Ovary (tissue), 9 donors: ENCODE measurements around the gene SNX18. TPM values are rescaled to one million over a fixed set of nuclear protein-coding genes. Genes with fewer than 3 reads are reported as not detected.

Experiments
- DNase-seq, 5 donors: peaks; one replicate each; pipeline ENCODE4 v3.0.0-alpha.2; 2019 to 2020
- H3K27ac ChIP-seq, 2 donors: fragments of 200-600 bp; one replicate each; pipeline versions ENCODE4 v1.5.1 to v1.8.0; 2019 to 2022
- H3K27me3 ChIP-seq: fragments of 200-600 bp; one replicate; pipeline ENCODE4 v1.8.0; 2022
- H3K36me3 ChIP-seq: fragments of 200-600 bp; sonication (generic); one replicate; pipeline ENCODE4 v1.5.1; 2019
- H3K4me1 ChIP-seq: one replicate; pipeline ENCODE4 v1.8.1; 2013; ENCODE audit warnings: mild to moderate bottlenecking, moderate library complexity; ENCODE audit not compliant: insufficient read depth
- H3K4me3 ChIP-seq: fragments of 200-600 bp; sonication (generic); one replicate; pipeline ENCODE4 v1.5.1; 2017
- H3K9me3 ChIP-seq, 2 donors: fragments of 200-600 bp in 1 of 2; sonication (generic) in 1 of 2; one replicate each; pipeline versions ENCODE4 v1.5.1 to v1.8.1; 2013 to 2019; ENCODE audit warnings: mild to moderate bottlenecking in 1 of 2, moderate library complexity in 1 of 2
- CTCF ChIP-seq, 3 donors: fragments of 450-650 bp in 2 of 3; fragments of 200-600 bp in 1 of 3; IDR thresholded peaks; one replicate each; pipeline versions ENCODE4 v1.5.1 to v1.8.0; 2016 to 2022; ENCODE audit warnings: antibody characterized with exemption in 3 of 3, mild to moderate bottlenecking in 1 of 3
- EP300 ChIP-seq: sonication (generic); formaldehyde crosslinking; IDR thresholded peaks from one replicate; pipeline ENCODE4 v1.6.1; 2017; ENCODE audit warnings: antibody characterized with exemption
- POLR2A ChIP-seq: fragments of 450-650 bp; IDR thresholded peaks from one replicate; pipeline ENCODE4 v1.6.1; 2017; ENCODE audit warnings: antibody characterized with exemption, mild to moderate bottlenecking, moderate library complexity
- WGBS, 3 donors: extraction: QIAGEN DNeasy Blood & Tissue Kit in 1 of 3; methylation state at CpG; one replicate each; pipeline versions ENCODE4 v1.1.5 to v1.1.7; 2013 to 2017; 5-methylcytosine and 5-hydroxymethylcytosine counted together
- intact Hi-C, 4 donors: fragments of 100-400 bp; cut with DNase I; formaldehyde crosslinking; loops; one replicate each; pipeline versions ENCODE4 v1.11.0 to v1.15.1; 2022 to 2023
- polyA plus RNA-seq, 2 donors: library from polyadenylated mRNA; stranded (reverse); fragments of 200-250 nt in 1 of 2; fragments of 350-450 nt in 1 of 2; fragmentation: Illumina TruSeq in 1 of 2; extraction: RNeasy Lipid Tissue Mini Kit (QIAGEN cat#74804) in 1 of 2; gene quantifications; one replicate each; pipeline ENCODE4 v1.2.3, GENCODE V29; 2013 to 2014
- total RNA-seq, 7 donors: library from RNA; depleted of rRNA in 2 of 7; stranded (reverse); fragments of >200 nt in 2 of 7; fragmentation: NEBNext Ultra II Directional in 3 of 7; extraction: Animal tissue kit (Norgen Biotek cat#: 25700) in 3 of 7; gene quantifications; one replicate each; pipeline versions ENCODE4 v1.1.0 to v1.2.4, GENCODE V29; 2016 to 2023
- donor health status: DM: no; HTN: no; CAD: no; lungs with moderate emphysema.
- donor health status: DM: no; HTN: no; CAD: no.
- donor health status: Bipolar disorder and iron deficiency.
- donor health status: DM: yes; HTN: yes; CAD: no.
- donor health status: DM: no; HTN: no; CAD: no.
- donor health status: DM: yes; HTN: yes; CAD: no.

Gene SNX18
- total and polyA plus RNA-seq, 9 donors: 29.6 to 62.4 (median 45.0) TPM

- DNase-seq: no peak
- peaks cover 3% of the 10 kb centered on the region for H3K4me1 ChIP-seq
- WGBS, 3 donors: 81 to 92% (median 81%) methylated on average over 5 of the region's 5 CpGs
- TF ChIP-seq EP300 (no peak), CTCF (IDR thresholded peaks at IDR 0.05) (no peak)
- H3K9me3 ChIP-seq: no peaks in the 10 kb centered on the region
- no peaks in the 10 kb centered on the region for H3K36me3 ChIP-seq
- H3K27ac ChIP-seq: no peak overlapping the region
- H3K4me3 ChIP-seq: no peak overlapping the region
- intact Hi-C loops: no loop called here
- no peaks in the 10 kb centered on the region for H3K27me3 ChIP-seq
Observed at GRCh38 chr5:54571462-54571861, 53.9 kb downstream of the SNX18 start.

DNA sequence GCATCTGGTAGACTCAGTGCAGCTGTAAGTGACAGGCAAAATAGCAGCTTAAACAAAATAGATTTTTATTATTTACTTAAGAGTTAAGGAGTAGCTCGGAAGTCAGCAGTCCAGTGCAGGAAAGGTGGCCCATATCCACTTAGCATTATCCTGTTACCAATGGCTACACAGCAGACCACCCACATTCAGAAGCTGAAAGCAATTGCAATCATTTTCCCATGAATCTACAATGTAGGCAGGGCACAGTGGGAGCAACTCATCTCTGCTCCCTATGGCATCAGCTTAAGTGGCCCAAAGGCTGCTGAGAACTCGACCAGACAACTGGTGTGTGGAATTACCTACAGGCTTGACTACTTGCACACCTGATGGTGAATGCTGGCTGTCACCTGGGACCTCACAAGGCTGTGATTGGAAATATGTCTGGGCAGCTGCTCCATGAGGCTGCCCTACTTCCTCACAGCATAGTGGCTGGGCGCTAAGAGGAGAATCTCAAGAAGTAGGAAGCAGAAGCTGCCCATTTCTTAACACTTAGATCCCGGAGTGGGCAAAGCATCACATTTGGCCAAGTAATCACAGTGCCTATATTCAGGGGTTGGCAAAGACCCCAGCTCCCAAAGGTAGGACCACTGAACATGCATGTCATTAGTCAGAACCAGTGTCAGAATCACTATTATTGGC lies 56.4 kb downstream of the SNX18 start:
- Histone ChIP-seq H3K4me1 (peaks cover 3% of the 10 kb centered on the region), H3K4me3 (no peak overlapping the region), H3K36me3 (no peaks in the 10 kb centered on the region), H3K9me3 (no peaks in the 10 kb centered on the region), H3K27me3 (no peaks in the 10 kb centered on the region), H3K27ac (no peak overlapping the region)
- TF ChIP-seq CTCF (IDR thresholded peaks at IDR 0.05) (no peak), POLR2A (no peak), EP300 (no peak)
- no peak for DNase-seq
- intact Hi-C loops: no loop called here
- WGBS, 3 donors: 72 to 89% (median 73%) methylated on average over 4 of the region's 4 CpGs

GRCh38 chr5:54577528-54577927 lies 60.0 kb downstream of the SNX18 start:
- no peaks in the 10 kb centered on the region for H3K36me3 ChIP-seq
- H3K9me3 ChIP-seq: no peaks in the 10 kb centered on the region
- no peak for DNase-seq
- TF ChIP-seq CTCF (IDR thresholded peaks at IDR 0.05): no peak
- no peak for TF ChIP-seq POLR2A
- no peak for TF ChIP-seq EP300
- peaks cover 8% of the 10 kb centered on the region for H3K4me1 ChIP-seq
- 95 to 98% (median 96%) methylated on average over 5 of the region's 5 CpGs for WGBS, 3 donors
- H3K27ac ChIP-seq: no peak overlapping the region
- no peaks in the 10 kb centered on the region for H3K27me3 ChIP-seq
- no peak overlapping the region for H3K4me3 ChIP-seq
- intact Hi-C loops: no loop called here

DNA sequence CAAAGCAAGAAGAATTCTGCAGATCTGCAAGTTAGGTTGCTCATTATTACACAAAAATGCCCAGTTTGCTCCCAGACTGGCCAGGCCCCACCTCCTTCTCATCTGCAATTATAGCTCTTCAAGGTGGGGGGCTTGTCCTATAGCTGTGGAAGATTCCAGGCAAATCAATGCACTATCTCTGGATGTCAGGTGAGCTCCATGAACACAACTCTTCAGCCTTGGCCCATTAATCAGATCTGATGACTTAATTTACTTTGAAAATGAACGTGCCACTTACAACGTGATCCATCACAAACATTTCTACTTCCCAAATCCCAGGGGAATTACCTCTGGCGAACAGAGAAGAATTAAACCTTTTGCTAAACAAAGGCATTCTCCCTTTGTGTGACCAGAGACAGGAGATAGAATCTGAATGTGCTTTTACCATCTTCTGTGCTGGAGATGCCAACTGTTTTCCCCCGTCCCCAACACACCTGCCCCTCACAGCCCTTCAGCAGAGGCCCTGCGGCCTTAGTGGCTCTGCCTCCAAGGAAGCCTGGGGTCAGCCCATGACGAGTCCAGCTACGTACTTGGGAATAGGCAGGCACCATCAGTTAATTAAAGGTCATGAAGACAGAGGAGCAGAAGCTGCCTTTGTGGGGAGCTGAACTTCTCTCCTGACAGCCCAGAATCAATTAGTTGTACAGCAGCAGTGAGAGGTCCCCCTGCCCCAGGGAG lies 60.5 kb downstream of the SNX18 start:
- H3K4me3 ChIP-seq: no peak overlapping the region
- no peaks in the 10 kb centered on the region for H3K9me3 ChIP-seq
- H3K27me3 ChIP-seq: no peaks in the 10 kb centered on the region
- no peaks in the 10 kb centered on the region for H3K36me3 ChIP-seq
- 86 to 98% (median 90%) methylated on average over 7 of the region's 7 CpGs for WGBS, 3 donors
- H3K4me1 ChIP-seq: peaks cover 8% of the 10 kb centered on the region
- DNase-seq: no peak
- no peak for TF ChIP-seq POLR2A
- no peak for TF ChIP-seq EP300
- TF ChIP-seq CTCF (IDR thresholded peaks at IDR 0.05): no peak
- no peak overlapping the region for H3K27ac ChIP-seq
- intact Hi-C loops: no loop called here
